Activated naive CD4-positive, alpha-beta T cell treated with Interleukin-2 at 50 U/mL for 16 hours (primary cell): ENCODE results near the gene COMMD7.
"Not testable (repeated sequence)": the region's sequence is repeated elsewhere in the genome, so short reads cannot be mapped to it uniquely, and the experiment has no call there.

Source experiments
- DNase-seq: peaks from one replicate; pipeline ENCODE4 v3.0.0-alpha.2; 2020

The COMMD7 gene

DNA sequence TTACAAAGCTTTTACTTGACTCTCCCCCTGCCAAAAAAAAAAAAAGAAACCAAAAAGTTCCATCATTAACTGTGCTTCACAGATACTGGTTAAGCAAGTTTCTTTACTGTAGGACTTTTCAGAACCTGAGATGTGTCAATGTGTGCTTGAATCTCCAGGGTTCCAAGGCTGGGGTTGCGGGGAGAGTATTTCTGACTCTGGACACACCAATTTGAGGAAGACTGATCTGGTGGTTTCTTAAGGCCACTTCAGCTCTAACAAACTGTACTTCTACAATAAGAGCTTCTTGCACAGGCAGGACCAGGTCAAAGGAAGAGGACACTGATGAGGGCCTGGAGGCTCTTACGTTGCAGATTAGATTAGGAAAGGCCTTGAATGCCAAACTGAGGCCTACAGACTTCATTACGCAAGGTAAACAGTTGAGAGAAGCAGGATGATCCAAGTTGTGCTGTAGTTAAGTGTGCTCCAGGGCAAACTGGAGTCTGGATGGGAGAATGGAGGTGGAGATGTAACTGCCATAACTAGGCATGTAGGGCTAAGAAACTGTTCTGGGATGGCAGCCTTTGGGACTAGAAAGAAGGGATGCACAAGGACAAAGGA, 24.4 kb downstream of the COMMD7 start:
- no peak for DNase-seq

GRCh38 chr20:32711346-32711745, 31.9 kb downstream of the COMMD7 start:
- no peak for DNase-seq

DNA sequence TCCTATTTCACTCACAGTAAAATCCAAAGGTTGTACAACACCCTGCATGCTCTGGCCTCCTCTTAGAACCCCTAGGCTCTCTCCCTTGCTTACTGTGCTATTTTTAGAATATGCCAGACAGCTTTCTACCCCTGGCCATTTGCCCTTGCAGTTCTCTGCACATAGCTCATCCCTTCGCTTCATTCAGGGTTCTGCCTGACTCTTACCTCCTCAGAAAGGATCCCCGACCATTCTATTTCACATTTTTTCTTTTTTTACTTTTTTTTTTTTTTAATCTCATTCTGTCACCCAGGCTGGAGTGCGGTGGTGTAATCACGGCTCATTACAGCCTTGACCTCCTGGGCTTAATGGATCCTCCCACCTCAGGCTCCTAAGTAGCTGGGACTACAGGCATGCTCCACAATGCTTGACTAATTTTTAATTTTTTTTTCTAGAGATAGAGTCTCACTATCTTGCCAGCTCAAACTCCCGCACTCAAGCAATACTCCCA, 33.6 kb downstream of the COMMD7 start:
- no peak for DNase-seq

DNA sequence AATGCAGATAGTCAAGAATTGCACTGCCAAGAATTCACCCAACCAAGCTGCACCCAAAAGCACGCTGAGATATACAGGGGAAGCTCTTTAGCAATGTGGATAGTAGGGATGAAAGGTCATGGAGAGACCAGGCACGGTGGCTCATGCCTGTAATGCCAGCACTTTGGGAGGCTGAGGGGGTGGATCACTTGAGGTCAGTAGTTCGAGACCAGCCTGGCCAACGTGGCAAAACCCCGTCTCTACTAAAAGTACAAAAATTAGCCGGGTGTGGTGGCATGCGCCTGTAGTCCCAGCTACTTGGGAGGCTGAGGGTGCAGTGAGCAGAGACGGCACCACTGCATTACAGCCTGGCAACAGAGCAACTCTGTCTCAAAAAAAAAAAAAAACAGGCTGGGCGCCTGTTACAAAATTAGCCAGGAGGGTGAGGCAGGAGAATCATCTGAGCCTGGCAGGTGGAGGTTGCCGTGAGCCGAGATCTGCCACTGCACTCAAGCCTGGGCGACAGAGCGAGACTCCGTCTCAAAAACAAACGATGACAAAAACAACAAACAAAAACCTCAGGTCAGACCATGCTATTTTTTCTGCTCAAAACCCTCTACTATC, 34.1 kb downstream of the COMMD7 start:
- not testable (repeated sequence) for DNase-seq

DNA sequence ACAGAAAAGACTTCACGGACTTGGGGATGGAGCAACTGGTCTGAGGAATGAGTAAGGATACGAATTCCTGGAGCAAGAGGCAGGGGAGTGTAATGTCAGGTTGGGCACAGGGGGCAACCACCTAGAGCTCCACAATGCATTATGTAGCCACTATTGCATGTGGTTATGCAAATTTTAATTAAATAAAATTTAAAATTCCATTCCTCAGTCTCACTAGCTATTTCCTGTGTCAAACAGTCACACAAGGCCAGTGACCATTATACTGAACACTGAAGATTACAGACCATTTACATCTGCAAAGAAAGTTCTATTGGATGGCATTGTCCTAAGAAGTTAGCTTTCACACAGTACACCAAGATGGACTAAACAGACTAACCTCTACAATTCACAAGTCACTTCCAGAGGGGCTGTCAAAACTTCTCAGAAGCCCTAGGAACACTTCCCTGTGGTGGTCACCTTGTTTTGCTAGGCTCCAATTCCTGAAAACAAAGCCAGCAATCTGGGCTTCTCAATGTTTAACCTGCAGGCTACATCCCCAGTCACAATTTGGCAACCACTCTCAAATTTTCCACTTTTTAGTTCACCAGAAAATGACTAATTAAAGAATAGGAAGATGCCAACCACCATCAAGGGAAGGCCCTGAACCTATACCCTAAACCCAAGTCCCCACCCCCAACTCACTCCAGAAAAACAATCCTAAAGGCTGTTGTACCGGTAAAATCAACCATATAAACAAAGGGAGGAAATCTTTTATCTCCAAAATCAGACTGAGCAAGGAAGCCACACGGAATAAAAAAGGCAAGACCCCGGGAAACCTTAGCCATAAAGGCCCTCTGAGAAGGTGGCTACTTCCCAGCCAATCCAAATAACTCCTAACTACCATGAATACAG, 35.3 kb downstream of the COMMD7 start:
- DNase-seq, result no peak

DNA sequence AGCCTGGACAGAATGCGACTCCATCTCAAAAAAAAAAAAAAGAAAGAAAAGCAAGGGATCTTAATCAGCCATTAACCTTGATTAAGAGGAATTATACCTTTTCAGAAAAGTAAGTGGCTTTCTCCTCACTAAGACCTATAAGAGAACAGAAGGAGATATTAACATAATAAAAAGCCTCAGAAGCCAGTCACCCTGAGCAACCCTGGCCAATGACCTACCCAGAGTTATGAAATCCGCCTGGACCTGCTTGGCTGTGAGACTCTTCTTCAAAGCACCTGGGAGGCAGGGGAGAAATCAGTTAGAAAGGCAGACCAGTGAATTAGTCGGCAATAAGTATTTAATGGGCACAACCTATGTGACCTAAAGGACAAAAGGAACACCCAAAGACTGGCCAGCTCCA, 36.8 kb downstream of the COMMD7 start:
- no peak for DNase-seq

DNA sequence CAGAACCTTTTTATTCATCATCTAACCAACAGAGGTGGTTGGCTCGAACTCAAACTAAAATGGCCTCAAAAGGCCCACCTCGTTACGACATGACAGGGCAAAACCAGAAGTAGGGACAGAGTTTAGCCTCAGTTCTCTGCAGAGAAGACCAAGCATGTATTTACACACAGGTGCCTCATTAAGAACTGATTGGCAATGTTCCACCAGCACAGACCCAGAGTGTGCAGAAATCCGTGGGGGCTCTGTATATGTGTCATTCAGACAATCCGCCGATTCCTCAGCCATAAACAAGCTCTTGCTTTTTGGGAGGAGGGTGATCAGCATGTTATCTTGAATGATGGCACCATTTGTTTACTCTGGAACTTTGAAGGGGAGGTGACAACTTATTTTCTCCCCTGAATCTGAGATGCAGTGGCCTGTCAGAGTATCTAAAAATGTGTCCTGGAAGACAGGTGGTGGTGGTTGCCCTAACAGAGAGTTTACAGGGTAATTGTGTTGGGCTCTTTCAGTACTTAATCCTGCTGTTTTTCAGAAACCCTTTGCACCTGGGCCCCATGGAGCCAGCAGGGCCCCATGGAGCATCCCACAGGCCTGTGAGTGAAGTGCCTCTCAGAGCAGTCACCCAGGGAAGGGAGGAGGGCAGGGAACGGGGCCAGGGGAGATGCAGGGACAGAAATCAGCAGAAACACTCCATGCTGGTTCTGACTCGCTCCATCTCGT, 40.4 kb downstream of the COMMD7 start:
- DNase-seq, result no peak

DNA sequence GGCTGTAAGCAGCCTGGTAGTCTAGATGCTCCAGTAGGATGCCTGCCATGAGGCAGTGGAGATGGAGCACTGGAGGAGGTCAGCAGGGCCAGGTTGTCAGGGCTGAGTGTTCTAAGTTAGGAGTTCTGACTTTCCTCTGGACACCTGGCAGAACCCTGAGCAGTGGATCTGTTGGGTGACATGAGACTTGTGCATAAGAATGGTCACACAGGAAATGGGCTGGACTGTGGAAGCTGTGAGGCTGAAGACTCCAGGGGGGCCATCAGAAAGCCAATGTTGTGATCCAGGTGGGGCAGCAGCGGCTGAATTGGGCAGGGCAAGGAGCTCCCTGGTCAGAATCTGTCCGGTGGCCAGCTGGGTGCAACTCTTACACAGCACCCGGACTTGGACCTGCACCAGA, 45.7 kb downstream of the COMMD7 start:
- no peak for DNase-seq

DNA sequence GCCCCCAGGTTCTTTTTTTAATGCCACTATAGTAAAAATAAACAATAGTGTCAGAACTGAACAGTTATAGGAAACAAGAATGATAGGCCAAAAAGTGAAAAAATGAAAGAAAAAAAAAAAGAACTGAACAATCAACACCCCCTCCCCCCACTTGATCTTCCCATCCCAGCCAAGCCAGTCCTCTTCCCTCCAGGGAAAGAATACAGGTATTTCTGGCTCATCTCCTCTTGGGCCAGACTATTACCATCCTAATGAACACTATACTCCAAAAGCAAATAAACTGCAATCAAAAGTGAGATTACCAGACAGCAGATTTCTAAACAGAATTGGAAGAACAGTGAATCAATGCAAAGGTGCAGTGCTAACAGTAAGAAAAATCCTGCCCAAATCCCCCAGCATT, 48.2 kb downstream of the COMMD7 start:
- no peak for DNase-seq

DNA sequence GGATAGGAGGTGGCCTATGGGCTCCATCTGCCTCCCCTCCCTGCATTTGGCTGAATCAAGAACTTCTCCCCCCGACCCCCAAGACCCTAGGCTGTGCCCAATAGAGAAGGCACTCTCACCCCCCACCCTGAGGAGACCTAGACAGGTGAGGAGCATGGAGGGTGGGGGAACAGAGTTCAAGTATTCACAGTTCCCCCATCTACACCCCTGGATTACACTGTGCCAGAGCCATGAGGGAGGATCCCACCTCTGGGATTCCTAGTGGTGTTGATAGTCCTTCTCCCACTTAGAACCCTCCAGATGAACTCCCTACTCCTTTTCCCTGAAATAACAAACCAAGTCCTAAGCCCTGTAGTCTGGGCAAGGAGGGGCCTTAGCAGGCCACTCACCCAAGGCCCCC, 54.3 kb downstream of the COMMD7 start:
- not testable (repeated sequence) for DNase-seq

- no peak for DNase-seq
These were observed 56.1 kb downstream of the COMMD7 start for GRCh38 chr20:32687180-32687532.

- DNase-seq, result no peak
These were observed 56.6 kb downstream of the COMMD7 start for GRCh38 chr20:32686530-32687179.

DNA sequence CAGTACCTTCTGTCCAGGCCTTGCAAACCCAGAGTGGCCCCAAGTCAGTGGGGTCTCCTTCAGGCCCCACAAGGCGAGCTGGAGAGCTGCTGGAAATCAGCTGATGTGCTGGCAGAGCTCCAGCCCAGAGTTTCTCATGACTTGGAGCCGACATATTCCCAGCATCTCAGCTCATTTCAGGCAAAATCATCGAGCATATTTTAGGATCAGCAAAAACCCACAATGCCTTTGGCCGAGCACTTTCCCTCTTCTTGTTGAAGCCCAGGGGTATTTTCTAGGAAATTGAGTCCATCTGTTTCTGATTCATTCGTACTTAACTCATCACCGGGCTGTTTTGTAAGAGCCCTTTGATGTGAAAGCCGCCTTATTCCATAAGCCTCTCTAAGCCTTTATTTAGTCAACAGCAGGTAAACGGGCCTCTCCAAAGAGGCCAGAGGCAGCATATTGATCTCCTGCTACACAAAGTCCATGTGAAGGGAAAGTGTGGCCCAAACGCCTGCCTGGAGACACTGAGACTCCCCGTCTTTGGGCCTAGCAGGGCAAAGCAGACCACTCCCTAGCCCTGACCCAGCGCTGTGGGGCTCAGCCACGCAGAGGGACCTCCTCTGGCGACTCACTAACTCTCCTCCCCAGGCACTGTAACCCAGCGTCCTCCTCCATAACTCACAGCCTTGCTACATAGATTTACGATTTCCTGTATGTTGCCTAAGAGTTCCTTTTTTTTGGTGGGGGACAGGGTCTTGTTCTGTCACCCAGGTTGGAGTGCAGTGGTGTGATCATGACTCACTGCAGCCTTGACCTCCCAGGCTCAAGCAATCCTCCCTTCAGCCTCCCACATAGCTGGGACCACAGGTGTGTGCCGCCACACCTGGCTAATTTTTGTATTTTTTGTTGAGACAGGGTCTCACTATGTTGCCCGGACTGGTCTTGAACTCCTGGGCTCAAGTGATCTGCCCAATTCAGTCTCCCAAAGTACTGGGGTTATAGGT, 57.4 kb downstream of the COMMD7 start:
- no peak for DNase-seq

- no peak for DNase-seq
These were observed 60.7 kb downstream of the COMMD7 start for GRCh38 chr20:32682508-32682987.

DNA sequence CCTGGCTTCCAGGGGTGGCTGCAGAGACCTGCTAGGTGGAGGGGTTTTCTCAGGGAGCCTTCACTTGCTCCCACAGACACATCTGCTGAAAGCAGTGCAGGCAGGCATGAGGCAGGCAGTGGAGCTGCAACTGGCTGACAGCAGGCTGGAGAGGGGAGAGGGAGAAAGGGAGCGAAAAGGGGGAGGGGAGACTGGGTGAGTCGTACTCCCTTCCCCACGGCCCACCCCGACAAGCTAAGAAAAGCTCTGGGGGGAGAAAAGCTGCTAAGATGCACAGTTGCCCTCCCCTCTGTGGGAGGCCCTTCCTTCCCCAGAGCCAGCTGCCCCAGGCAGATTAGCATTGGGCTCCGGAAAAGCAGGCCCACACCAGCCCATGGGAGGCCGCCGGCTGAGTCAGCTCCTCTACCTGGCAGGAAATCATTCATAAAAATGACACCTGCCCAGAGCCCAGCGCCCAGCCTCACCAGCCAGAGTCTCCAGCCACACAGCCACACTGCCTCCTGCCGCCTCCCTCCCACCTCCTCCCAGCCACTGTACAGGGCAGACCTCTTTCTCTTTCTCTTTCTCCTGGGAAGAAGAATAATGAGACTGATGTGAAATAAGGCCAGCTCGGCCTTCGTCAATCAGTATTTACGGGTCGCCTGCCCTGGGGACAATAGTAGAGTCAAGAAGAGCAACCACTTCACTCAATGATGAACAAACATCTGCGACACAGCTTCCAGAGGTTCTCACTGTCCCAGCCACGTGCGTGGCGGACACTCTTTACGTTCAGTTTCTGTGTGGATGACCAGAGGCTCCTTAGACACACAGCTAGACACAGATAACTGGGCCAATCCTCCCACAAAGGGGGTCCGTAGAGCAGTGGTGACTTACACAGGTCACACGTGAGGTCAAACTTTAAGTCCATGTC, 61.8 kb downstream of the COMMD7 start:
- no peak for DNase-seq

GRCh38 chr20:32680544-32681174, 62.6 kb downstream of the COMMD7 start:
- DNase-seq, result no peak

DNA sequence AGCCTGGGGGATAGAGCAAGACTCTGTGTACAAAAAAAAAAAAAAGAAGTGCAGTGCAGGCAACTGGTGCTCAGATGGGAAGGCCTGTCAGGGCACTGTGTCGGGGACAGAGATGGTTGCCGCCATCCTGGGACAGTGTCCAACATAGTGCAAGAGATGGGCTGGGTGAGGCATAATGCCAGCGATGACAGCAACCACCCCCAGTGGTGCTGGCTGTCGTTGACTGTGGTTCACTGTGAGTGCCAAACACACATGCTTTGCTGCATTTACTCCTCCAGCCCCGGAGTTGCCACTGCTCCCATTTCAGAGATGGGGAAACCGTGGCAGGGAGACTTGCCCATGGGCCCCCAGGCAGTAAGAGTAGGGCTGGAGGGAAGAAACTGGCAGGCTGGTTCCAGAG, 64.3 kb downstream of the COMMD7 start:
- no peak for DNase-seq

- DNase-seq, result no peak
These were observed 67.9 kb downstream of the COMMD7 start for GRCh38 chr20:32675223-32675975.

DNA sequence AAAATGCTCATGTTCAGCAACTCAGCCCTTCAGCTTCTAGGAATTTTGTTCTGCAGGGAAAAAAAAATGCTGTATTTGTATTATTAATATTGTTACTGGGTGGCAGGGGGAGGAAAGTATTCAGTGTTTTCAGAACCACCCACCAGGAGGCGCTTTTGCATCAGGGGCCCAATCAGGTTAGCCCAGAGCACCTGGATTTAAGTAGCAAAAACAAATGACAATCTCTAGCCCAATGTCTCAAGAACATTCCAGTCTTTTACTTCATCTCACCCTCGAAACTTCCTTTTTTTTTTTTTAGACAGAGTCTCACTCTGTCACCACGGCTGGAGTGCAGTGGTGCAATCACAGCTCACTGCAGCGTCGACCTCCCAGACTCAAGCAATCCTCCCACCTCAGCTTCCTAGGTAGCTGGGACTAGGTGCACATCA, 68.9 kb downstream of the COMMD7 start:
- DNase-seq, result peak; percentile 72
